A673 (cell line): ENCODE results near the gene RALBP1.

Experiments
- CTCF ChIP-seq: fragments of 300-800, 200-600 bp; sonication (generic); conservative IDR thresholded peaks from 2 replicates; pipeline ENCODE4 v1.5.1; 2017; ENCODE audit warnings: low read depth, mild to moderate bottlenecking, antibody characterized with exemption, low read length, moderate library complexity, mixed read lengths
- EZH2 ChIP-seq: fragments of 200-600 bp; sonication (generic); IDR thresholded peaks from 2 replicates; pipeline ENCODE4 v1.6.1; 2017; ENCODE audit warnings: borderline replicate concordance, low read depth, mild to moderate bottlenecking, mixed read lengths, antibody characterized with exemption, low read length; ENCODE audit not compliant: poor library complexity, severe bottlenecking

DNA sequence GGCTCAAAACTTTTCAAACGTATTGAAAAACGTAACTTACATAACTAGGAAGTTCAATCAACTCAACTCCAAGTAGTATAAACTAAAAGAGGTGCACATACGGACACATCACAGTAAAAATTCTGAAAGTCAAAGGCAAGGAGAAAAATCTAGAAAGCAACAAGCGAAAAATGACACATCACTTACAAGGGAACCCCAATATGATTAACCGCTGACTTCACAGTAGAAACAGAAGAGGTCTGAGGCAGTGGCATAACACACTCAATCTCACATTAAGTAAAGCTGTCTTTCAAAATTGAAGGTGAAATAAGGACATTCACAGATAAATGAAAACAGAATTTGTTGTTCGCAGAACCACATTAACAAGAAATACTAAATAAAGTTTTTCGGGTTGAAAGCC lies 106.4 kb downstream of the RALBP1 start:
- TF ChIP-seq CTCF (no peak), EZH2 (no peak)
